ENCODE data around the gene KCNH8. TPM values are rescaled to one million over a fixed set of nuclear protein-coding genes. Genes with fewer than 3 reads are reported as not detected.
A peak's percentile ranks its signal among the peaks of the same experiment; 100 is the strongest.
"Not testable (repeated sequence)": the region's sequence is repeated elsewhere in the genome, so short reads cannot be mapped to it uniquely, and the experiment has no call there.

The KCNH8 gene
- under 1 TPM in 2 of 4 donors, not detected in 2; 0.11 to 0.24 TPM for total RNA-seq
- polyA plus RNA-seq = not detected
- long read RNA-seq, donor 1 = 0 reads
- long read RNA-seq, donor 2 = 0 reads

DNA sequence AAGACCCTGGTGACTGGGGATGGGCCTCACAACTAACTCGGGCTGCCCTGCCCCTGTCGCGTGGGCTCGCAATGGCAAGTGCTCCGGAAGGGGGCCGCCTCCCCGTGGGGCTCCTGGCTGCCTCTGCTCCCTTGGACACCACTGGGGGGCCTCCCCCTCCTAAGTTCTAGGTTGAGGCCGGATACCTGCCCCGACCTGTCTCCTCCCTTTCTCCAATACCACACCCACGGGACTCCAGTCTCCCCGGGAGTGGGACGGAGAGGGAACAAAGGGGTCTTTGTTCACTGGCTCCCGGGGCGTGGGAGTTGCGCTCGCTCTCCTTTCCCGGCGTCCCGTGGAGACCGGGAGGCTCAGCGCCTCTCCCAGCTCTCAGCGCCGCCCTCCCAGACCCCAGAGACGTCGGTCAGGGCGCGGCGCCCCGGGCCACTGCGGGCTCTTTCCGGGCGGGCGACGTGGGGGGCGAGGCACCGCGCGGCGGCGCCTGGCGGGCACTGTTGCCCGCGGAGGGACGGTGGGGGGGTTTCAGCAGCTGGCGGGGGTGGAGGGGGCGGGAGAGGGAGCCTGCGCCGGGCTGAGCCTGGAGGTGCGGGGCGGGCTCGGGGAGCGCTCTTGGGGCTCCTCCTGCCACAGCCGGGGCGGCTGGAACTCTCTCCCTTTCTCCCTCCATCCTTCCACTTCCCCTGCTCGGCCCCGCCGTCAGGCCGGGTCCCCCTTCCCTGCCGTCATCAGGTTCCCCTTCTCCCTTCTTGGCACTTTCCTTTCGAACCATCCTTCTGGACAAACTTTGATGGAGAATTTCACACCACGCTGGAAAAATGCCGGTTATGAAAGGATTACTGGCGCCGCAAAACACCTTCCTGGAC lies at the start of gene KCNH8:
TSS of gene KCNH8 (plus strand) at position 606 of the 863 bp plus-strand sequence. CDS start at position 816, 210 bp downstream.
- Histone ChIP-seq H3K27me3 (ENCODE audit: insufficient read depth in 3 of 3, low read length in 2 of 3) (peaks cover 0 to 32% (median 0%) of the 10 kb centered on the region in 3 donors), H3K36me3 (ENCODE audit: insufficient read depth in 1 of 2, low read depth in 1 of 2) (no peaks in the 10 kb centered on the region), H3K27ac (no peak within 1 kb of the TSS), H3K9me3 (peaks cover 7% of the 10 kb centered on the region), H3K4me3 (peak within 1 kb of the TSS; percentile 77), H3K4me1 (no peaks in the 10 kb centered on the region)
- intact Hi-C loops (cut with DNase I) = no loop called here
- TF ChIP-seq, protein P1, sequence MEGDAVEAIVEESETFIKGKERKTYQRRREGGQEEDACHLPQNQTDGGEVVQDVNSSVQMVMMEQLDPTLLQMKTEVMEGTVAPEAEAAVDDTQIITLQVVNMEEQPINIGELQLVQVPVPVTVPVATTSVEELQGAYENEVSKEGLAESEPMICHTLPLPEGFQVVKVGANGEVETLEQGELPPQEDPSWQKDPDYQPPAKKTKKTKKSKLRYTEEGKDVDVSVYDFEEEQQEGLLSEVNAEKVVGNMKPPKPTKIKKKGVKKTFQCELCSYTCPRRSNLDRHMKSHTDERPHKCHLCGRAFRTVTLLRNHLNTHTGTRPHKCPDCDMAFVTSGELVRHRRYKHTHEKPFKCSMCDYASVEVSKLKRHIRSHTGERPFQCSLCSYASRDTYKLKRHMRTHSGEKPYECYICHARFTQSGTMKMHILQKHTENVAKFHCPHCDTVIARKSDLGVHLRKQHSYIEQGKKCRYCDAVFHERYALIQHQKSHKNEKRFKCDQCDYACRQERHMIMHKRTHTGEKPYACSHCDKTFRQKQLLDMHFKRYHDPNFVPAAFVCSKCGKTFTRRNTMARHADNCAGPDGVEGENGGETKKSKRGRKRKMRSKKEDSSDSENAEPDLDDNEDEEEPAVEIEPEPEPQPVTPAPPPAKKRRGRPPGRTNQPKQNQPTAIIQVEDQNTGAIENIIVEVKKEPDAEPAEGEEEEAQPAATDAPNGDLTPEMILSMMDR (IDR thresholded peaks at IDR 0.05) = no peak
- 1% methylated on average over 45 to 64 of the region's 64 CpGs for WGBS, 3 donors
- peak in 2 of 4 donors; percentile 18 to 25 for ATAC-seq
- peak in 1 of 2 donors; percentile 45 for DNase-seq

DNA sequence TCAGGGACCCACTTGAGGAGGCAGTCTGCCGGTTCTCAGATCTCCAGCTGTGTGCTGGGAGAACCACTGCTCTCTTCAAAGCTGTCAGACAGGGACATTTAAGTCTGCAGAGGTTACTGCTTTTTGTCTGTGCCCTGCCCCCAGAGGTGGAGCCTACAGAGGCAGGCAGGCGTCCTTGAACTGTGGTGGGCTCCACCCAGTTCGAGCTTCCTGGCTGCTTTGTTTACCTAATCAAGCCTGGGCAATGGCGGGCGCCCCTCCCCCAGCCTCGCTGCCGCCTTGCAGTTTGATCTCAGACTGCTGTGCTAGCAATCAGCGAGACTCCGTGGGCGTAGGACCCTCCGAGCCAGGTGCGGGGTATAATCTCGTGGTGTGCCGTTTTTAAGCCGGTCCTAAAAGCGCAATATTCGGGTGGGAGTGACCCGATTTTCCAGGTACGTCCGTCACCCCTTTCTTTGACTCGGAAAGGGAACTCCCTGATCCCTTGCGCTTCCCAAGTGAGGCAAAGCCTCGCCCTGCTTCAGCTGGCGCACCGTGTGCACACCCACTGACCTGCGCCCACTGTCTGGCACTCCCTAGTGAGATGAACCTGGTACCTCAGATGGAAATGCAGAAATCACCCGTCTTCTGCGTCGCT lies 45.5 kb upstream of the KCNH8 start:
- H3K9me3 ChIP-seq; H3K36me3 ChIP-seq (ENCODE audit: insufficient read depth in 1 of 2, low read depth in 1 of 2); H3K27me3 ChIP-seq (ENCODE audit: insufficient read depth in 3 of 3, low read length in 2 of 3); DNase-seq; ATAC-seq; intact Hi-C loops (cut with DNase I); H3K4me3 ChIP-seq; H3K27ac ChIP-seq; H3K4me1 ChIP-seq: not testable (repeated sequence)
- 25 to 65% (median 55%) methylated on average over 21 to 25 of the region's 29 CpGs for WGBS, 3 donors

DNA sequence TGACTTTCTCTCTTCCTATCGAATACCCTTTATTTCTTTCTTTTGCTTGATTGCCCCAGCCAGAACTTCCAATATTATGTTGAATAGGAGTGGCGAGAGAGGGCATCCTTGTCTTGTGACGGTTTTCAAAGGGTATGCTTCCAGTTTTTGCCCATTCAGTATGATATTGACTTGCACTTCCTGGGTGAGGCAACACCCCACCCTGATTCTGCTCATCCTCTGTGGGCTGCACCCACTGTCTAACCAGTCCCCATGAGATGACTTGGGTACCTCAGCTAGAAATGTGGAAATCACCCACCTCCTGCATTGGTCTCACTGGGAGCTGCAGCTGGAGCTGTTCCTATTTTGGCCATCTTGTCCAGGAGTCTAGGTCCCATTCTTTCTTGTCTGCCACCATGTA lies 44.8 kb upstream of the KCNH8 start:
- ATAC-seq (no peak), DNase-seq (no peak)
- no peaks in the 10 kb centered on the region for H3K9me3 ChIP-seq
- WGBS, 3 donors = 81 to 85% (median 84%) methylated on average over 3 of the region's 3 CpGs
- TF ChIP-seq, protein P1 (IDR thresholded peaks at IDR 0.05) = no peak
- H3K4me1 ChIP-seq = no peaks in the 10 kb centered on the region
- H3K36me3 ChIP-seq (ENCODE audit: insufficient read depth in 1 of 2, low read depth in 1 of 2) = no peaks in the 10 kb centered on the region
- no peak overlapping the region for H3K4me3 ChIP-seq
- no peak overlapping the region for H3K27ac ChIP-seq
- intact Hi-C loops (cut with DNase I) = no loop called here
- peaks cover 0 to 3% (median 3%) of the 10 kb centered on the region in 3 donors for H3K27me3 ChIP-seq (ENCODE audit: insufficient read depth in 3 of 3, low read length in 2 of 3)

DNA sequence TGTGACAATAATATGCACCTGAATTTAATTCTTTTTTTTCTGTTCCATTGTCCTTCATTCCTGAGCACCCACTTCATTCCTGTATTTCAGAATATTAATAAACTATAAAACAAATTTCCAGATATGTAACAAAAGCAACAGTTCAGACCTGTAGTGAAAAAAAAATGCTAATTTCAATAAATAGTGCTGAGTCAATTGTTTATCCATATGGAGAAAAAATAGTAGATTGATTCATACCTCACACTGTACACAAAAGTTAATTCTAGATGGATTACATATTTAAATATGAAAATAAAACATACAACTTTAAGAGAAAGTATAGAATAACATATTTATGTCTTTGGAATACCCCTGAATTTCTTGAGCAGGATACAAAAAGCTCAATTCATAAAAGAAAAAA lies 43.9 kb upstream of the KCNH8 start:
- no peaks in the 10 kb centered on the region for H3K4me1 ChIP-seq
- DNase-seq (no peak), ATAC-seq (no peak)
- peaks cover 0 to 3% (median 3%) of the 10 kb centered on the region in 3 donors for H3K27me3 ChIP-seq (ENCODE audit: insufficient read depth in 3 of 3, low read length in 2 of 3)
- no peak overlapping the region for H3K27ac ChIP-seq
- intact Hi-C loops (cut with DNase I) = no loop called here
- H3K36me3 ChIP-seq (ENCODE audit: insufficient read depth in 1 of 2, low read depth in 1 of 2) = no peaks in the 10 kb centered on the region
- TF ChIP-seq, protein P1 (IDR thresholded peaks at IDR 0.05) = no peak
- no peaks in the 10 kb centered on the region for H3K9me3 ChIP-seq
- no peak overlapping the region for H3K4me3 ChIP-seq

DNA sequence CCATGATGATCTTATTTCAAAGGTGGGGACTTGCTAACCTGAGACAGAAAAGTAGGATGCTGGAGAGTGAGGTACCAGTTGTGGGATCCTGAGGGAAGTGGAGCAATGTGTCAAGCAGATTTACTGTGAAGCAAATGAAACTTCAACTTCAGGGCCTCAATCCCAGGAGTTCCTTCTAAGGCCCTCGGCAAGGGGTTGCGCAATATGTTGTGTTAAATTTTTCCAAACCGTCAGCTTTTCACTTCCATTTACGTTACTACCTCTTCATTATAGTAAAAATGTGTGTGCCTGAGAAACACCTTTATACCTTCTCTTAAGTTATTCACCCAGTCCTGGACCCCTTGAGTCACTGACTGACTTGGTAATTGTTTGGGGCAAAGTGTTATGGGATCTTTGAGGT lies 42.5 kb upstream of the KCNH8 start:
- Histone ChIP-seq H3K9me3 (no peaks in the 10 kb centered on the region), H3K4me1 (no peaks in the 10 kb centered on the region), H3K27me3 (ENCODE audit: insufficient read depth in 3 of 3, low read length in 2 of 3) (peaks cover 0 to 3% (median 3%) of the 10 kb centered on the region in 3 donors), H3K27ac (no peak overlapping the region), H3K4me3 (no peak overlapping the region), H3K36me3 (ENCODE audit: insufficient read depth in 1 of 2, low read depth in 1 of 2) (no peaks in the 10 kb centered on the region)
- ATAC-seq (no peak), DNase-seq (no peak)
- TF ChIP-seq, protein P1 (IDR thresholded peaks at IDR 0.05) = no peak
- WGBS, 3 donors = 74 to 88% (median 83%) methylated on average over 4 of the region's 4 CpGs
- intact Hi-C loops (cut with DNase I) = no loop called here

Measured in psoas muscle (tissue), 8 donors.